HG03457 (cell line): ENCODE data around the gene TMEM174.

Source experiments
- ATAC-seq: cut with Tn5 transposase; IDR thresholded peaks from one replicate; pipeline ENCODE4 v1.9.1; 2021; ENCODE audit warnings: moderate number of reproducible peaks; ENCODE audit not compliant: unreplicated experiment

The TMEM174 gene

DNA sequence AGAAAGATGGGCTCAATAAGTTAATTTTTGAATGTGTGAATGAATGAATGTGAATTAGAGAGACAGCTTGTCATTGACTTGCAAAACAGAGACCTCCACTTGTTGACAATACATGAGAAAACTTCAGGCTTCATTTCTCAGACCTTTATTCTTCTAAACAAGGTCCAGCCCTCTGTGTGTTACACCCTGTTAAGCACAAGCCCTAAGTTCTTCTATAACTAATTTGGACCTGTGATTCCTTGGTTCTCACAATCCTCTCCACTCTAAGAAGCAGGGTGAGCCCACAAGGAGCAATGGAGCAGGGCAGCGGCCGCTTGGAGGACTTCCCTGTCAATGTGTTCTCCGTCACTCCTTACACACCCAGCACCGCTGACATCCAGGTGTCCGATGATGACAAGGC is at the start of gene TMEM174:
TMEM174 (plus strand) TSS at position 243 of the 400 bp plus-strand sequence; CDS start at position 294, 51 bp downstream.
- ATAC-seq: no peak

- no peak for ATAC-seq
Observed at GRCh38 chr5:73125289-73125688, 47.7 kb upstream of the TMEM174 start.

DNA sequence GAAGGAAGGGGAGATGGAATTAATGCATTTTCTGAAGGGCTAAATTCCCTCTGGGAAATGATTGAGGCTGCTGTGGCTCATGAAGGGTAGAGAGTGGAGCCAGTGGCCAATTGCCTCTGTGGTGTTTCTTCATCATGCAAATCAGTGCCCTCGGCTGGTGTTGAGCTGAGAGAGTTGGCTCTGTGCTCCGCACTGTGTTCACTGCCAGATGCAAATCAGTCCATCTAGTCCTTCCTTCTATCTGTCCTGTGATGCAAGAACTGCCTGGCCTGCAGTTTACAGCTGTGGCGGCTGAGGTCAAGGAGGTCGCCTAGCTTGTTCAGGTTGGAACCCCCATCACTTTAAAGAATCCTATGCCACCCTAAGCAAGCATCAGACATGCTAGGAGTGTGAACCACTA is 46.6 kb upstream of the TMEM174 start:
- no peak for ATAC-seq

- no peak for ATAC-seq
Observed at GRCh38 chr5:73126957-73127356, 46.0 kb upstream of the TMEM174 start.

GRCh38 chr5:73129143-73129542 is 43.9 kb upstream of the TMEM174 start:
- no peak for ATAC-seq

DNA sequence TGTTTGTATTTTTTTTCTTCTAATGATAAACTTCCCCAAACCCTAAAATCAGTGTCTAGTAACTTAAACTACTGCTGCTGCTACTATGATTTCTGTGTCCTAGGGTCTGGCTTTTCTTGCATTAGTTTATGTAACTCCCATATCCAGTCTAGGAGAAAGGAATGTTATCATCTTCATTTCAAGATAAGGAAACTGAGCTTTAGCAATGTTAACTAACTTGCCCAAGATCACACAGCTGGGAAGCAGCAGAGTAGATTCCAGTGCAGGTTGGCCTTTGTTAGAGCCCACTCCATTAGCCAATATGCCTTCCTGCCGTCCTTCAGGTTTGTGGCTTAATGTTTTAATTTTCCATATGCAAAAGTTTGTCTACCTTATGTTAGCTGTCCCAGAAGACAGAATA is 42.2 kb upstream of the TMEM174 start:
- ATAC-seq: no peak

DNA sequence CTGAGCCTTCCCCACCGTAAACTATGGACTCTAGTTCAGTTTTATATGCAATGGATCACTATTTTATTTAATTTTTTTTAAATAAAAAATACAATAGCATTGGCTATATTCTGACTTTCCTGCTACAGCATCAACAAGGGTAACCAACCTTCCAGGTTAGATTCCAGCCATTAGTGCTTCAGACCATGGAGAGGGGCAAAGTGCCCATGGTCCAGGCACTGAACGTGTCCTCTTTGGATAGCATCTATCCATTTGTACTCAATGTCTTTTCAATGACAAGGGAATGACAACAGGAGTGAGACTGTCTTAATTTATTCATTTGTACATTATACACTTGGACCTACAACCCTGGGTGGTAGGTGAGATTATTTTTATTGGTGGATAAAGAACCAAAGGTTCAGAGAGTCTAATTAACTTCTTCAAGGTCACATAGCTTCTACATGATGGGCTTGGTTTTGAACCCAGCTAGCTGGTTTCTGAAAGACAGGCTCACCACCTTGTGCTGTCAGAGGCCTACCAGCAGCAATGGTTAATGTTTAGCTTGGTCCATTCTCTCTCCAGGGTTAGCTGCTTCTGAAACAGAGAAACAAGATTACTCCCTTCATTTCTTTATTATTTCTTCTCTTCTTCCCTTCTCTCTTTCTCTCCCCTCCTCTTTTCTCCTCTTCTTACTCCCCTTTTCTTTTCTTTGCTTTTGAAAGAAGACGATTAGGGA is 41.1 kb upstream of the TMEM174 start:
- no peak for ATAC-seq

GRCh38 chr5:73132759-73133158 is 40.2 kb upstream of the TMEM174 start:
- ATAC-seq: no peak

GRCh38 chr5:73135021-73135420 is 38.0 kb upstream of the TMEM174 start:
- ATAC-seq: no peak

- no peak for ATAC-seq
Observed at GRCh38 chr5:73135429-73136054, 37.5 kb upstream of the TMEM174 start.

DNA sequence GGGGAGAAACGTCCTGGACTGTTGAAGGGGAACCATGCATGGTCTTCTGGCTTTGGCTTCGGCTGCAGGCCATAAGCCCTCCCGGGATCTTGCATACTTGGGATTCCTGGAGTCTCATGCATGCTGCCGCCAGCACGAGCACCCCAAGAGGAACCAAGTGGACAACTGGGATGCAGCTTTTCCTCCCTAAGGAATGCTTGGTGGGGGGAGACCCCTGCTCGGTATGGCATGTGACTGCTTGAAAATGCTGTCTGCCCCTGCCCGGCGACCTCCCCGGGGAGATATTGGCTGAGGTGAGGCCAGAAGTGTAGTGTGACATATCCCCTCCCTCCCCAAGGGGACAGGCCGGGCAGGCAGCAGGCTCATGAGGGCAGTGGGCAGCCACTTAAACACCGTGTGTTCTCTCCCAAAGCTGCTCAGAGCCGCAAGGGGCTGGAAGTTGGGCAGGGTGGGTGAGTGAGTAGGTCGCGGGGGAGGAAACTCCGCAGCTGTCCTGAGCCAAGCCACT is 36.9 kb upstream of the TMEM174 start:
- no peak for ATAC-seq

DNA sequence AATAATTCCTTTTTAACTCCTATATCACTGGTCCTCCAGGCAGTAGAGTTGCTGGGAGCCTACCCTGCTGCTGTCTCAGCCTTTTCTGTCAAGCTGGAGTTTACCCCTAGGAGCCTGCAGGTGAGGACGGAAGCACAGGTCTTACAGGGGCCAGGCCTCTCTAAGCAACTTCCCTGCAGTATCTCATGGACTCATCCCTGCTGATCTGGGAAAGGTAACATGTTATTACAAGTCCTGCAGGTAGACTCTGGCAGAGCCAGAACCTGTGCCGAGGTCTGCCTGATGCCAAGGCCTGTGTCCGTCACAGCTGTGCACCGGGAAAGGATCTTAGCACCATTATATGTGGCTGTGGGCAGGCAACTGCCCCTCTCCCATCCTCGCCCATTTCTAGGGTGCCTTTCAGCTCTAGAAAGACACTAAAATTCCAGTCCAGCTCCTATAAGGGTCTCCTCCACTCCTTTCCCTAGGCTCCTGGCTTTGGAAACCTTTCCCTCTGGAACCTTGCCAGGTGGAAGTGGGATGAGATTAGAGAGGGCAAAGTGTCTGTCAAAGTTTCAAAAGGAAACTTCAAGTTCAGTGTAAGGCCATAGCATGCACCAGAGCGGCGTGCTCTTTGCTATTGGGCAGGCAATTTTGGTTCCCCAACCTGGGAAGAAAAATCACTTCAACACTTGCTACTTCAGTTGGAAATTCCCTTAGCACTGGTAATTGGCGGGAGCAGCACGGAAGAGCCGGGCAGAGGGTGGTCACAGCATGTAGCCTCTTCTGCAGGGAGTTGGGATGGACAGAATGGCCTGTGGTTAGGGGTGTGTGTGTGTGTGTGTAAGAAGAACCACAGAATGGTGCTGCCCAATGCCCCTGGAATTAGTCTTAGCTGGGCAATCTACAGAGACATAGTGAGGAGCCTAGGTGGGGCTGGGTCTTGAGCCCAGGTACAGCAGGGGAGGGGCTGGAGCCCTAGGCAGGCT is 35.1 kb upstream of the TMEM174 start:
- no peak for ATAC-seq

DNA sequence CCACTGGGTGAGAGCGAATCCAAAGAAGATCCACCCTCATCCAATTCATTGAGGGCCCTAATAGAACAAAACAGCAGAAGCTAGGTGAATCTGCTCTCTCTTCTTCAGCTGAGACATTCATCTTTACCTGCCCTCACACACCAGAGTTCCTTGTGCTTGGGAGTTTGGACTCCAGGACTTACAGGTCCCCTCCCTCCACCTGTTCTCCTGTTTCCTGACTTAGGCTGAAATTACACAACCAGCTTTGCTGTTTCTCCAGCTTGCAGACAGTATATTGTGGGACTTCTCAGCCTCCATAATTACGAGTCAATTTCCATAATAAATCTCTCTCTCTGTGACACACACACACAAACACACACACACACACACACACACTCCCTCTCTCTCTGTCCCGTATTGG is 33.5 kb upstream of the TMEM174 start:
- ATAC-seq: no peak

DNA sequence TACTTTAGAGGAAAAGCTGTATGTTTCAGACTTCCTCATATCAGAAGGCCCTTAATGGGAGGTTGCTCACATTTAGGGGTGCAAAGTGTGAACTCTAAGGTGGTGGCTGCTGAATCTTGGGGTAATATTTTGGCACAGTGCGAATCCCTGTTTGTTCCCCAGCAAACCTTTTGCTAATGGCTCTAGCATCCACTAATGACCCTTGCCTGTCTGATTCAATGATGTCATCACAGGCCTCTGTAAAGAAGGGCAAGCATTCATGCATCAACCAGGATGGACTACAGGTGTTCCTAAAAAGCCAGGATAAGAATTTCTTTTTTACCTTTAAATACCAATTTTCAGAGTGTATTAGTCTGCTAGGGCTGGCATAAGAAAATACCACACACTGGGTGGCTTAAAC is 32.2 kb upstream of the TMEM174 start:
- no peak for ATAC-seq

- ATAC-seq: no peak
Observed at GRCh38 chr5:73142035-73142434, 31.0 kb upstream of the TMEM174 start.

DNA sequence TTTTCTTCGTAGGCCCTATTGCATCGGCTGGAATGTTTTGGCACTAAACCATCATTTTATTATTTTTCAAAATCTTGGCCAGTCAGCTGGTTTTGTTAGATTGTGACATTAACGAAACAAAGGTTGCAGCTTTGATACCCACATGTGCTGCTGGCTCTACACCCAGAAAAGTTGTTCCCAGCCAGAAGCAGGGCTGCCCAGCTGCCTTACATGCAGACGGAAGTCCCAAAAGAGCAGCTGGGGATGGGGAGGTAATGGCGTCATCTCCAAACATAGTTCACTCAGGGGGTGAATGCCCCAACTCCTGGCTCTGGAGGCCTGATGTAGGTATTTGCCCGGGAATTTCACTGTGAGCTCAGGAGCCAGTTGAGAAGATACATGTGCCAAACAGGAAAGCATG is 29.3 kb upstream of the TMEM174 start:
- no peak for ATAC-seq

DNA sequence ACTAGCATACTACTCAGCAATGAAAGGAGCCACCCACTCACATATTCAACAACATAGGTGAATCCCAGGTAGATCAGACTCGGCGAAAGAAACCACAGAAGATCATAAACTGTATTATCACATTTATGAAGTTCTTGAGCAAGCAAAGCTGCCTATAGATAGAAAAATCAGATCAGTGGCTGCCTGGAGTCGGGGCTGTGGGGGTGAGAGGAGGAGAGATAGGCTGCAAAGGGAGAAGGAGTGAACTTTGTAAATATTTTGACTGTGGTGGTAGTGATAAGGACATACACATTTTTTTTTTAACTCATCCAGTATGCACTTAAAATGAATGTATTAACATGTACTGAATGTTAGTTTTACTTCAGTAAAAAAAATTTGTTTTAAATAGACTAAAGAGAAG is 23.5 kb upstream of the TMEM174 start:
- ATAC-seq: no peak

DNA sequence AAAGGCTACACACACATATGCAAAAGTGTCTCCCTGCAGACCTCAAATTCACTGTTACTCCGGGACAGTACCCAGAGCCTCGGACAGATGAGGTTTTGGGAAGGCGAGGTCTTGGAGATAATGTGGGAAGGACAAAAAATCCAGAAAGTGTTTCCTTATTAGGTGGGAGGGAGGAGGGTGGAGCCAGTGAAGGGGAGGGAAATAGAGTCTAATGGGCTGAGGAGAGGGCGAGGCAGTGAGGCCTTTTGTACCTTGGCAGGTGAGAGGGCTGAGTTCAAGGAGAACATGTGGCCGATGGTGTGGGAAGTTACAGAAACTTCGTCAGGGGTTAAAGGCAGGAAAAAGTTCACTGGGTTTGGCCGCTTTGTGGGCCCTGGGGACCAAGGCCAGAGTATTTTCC is 22.1 kb upstream of the TMEM174 start:
- ATAC-seq: no peak

- ATAC-seq: no peak
Observed at GRCh38 chr5:73151766-73152410, 21.1 kb upstream of the TMEM174 start.

- ATAC-seq: no peak
Observed at GRCh38 chr5:73152411-73153388, 20.3 kb upstream of the TMEM174 start.
